Choroid plexus epithelial cell (primary cell): ENCODE data around the gene STEAP2.

Source experiments
- DNase-seq: peaks from one replicate; pipeline ENCODE4 v3.0.0-alpha.2; 2010; ENCODE audit warnings: low read depth
- H3K4me3 ChIP-seq: 2 replicates; pipeline ENCODE4 v1.5.1; 2011; ENCODE audit warnings: low read depth, mild to moderate bottlenecking, control low read depth, low read length, moderate library complexity
- CTCF ChIP-seq: conservative IDR thresholded peaks from 2 replicates; pipeline ENCODE4 v1.5.1; 2011; ENCODE audit warnings: low read depth, mild to moderate bottlenecking, control low read depth, inconsistent platforms, low read length, moderate library complexity

STEAP2 gene

GRCh38 chr7:90211391-90212148 lies at the start of gene STEAP2:
STEAP2 (plus strand) TSS chr7:90211740; CDS start chr7:90225083, 13,343 bp downstream.
- peak; percentile 52 for TF ChIP-seq CTCF
- DNase-seq: peak; percentile 94
- peak within 1 kb of the TSS; percentile 67 for H3K4me3 ChIP-seq

- TF ChIP-seq CTCF: no peak
Measured at GRCh38 chr7:90163534-90163933, 48.0 kb upstream of the STEAP2 start.

GRCh38 chr7:90165724-90166123 lies 45.8 kb upstream of the STEAP2 start:
- TF ChIP-seq CTCF: no peak
- no peak for DNase-seq
- no peak overlapping the region for H3K4me3 ChIP-seq

More at GRCh38 chr7:90163534-90163933, 48.0 kb upstream of the STEAP2 start:
- no peak for DNase-seq
- H3K4me3 ChIP-seq: no peak overlapping the region

DNA sequence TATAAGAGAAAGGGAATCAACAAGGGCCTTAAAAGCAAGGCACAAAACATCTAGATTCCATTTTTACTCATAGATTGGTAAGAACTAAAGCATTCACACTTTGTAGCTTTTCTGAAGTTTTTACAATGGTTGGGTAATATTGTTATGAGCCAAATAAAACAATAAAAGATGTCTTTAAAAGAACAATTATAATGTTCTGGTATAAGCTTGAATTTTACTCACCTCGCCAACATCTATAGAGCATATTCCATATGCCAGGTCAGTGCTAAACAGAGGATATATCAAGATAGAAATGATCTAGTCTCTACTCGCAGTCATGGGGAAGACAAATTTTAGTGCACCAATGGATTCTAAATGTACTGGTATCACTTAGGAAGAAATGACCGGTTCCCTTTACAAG lies 45.4 kb upstream of the STEAP2 start:
- no peak for DNase-seq
- TF ChIP-seq CTCF: no peak
- no peak overlapping the region for H3K4me3 ChIP-seq

- TF ChIP-seq CTCF: no peak
- no peak overlapping the region for H3K4me3 ChIP-seq
- DNase-seq: no peak
Measured at GRCh38 chr7:90167361-90167760, 44.2 kb upstream of the STEAP2 start.

- no peak overlapping the region for H3K4me3 ChIP-seq
- no peak for TF ChIP-seq CTCF
- DNase-seq: no peak
Measured at GRCh38 chr7:90169891-90170290, 41.6 kb upstream of the STEAP2 start.

DNA sequence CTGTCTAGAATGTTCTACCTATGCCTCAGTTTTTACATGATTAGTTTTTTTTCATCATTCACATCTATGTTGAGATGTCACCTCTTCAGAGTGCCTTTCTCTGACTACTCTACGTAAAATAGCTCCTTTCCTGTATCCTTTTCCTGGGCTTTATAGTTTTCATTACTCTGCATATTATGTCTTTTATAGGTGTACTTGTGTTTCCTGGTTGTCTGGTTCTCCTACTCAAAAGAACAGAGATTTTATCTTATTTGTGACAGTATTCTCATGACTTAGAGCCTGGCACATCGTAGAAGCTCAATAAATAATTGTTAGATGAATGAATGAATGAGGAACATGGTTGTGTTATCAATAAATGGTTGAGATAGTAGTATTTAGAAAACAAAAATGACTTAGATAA lies 39.4 kb upstream of the STEAP2 start:
- DNase-seq: no peak
- no peak for TF ChIP-seq CTCF
- H3K4me3 ChIP-seq: no peak overlapping the region
